Measurements from ENCODE around the gene LBHD1. TPM values are rescaled to one million over a fixed set of nuclear protein-coding genes. Genes with fewer than 3 reads are reported as not detected.
"Not testable (repeated sequence)": the region's sequence is repeated elsewhere in the genome, so short reads cannot be mapped to it uniquely, and the experiment has no call there.

LBHD1 gene
- total RNA-seq, 1 donor from 2014 or later: 2.1 TPM

GRCh38 chr11:62652161-62653006 is 19.7 kb downstream of the LBHD1 start:
- no peak for TF ChIP-seq CTCF (IDR thresholded peaks at IDR 0.05; ENCODE audit: borderline replicate concordance)
- DNase-seq: no peak
- intact Hi-C loops (cut with micrococcal nuclease): no loop called here

GRCh38 chr11:62650283-62650682 is 21.8 kb downstream of the LBHD1 start:
- intact Hi-C loops (cut with micrococcal nuclease): not testable (repeated sequence)

More at GRCh38 chr11:62652161-62653006, 19.7 kb downstream of the LBHD1 start:
- H3K4me3 ChIP-seq: peak overlapping the region; percentile 86
- peak overlapping the region; percentile 92 for H3K27ac ChIP-seq (replicated peaks)
- H3K27me3 ChIP-seq (ENCODE audit: low read depth): no peaks in the 10 kb centered on the region
- H3K4me1 ChIP-seq: peaks cover 24% of the 10 kb centered on the region
- no peaks in the 10 kb centered on the region for H3K9me3 ChIP-seq (replicated peaks)
- peaks cover 25% of the 10 kb centered on the region for H3K36me3 ChIP-seq

GRCh38 chr11:62649486-62649885 is 22.6 kb downstream of the LBHD1 start:
- H3K27ac ChIP-seq (replicated peaks): no peak overlapping the region
- TF ChIP-seq CTCF (IDR thresholded peaks at IDR 0.05; ENCODE audit: borderline replicate concordance): no peak
- no peaks in the 10 kb centered on the region for H3K9me3 ChIP-seq (replicated peaks)
- H3K36me3 ChIP-seq: peaks cover 29% of the 10 kb centered on the region
- intact Hi-C loops (cut with micrococcal nuclease): no loop called here
- no peak for DNase-seq
- H3K27me3 ChIP-seq (ENCODE audit: low read depth): no peaks in the 10 kb centered on the region
- H3K4me1 ChIP-seq: peaks cover 51% of the 10 kb centered on the region
- no peak overlapping the region for H3K4me3 ChIP-seq

More at GRCh38 chr11:62650283-62650682, 21.8 kb downstream of the LBHD1 start:
- peaks cover 27% of the 10 kb centered on the region for H3K36me3 ChIP-seq
- not testable (repeated sequence) for DNase-seq; H3K9me3 ChIP-seq (replicated peaks); H3K4me3 ChIP-seq; H3K27me3 ChIP-seq (ENCODE audit: low read depth); H3K27ac ChIP-seq (replicated peaks)
- peaks cover 43% of the 10 kb centered on the region for H3K4me1 ChIP-seq

- intact Hi-C loops (cut with micrococcal nuclease): no loop called here
- Histone ChIP-seq H3K36me3 (peaks cover 34% of the 10 kb centered on the region), H3K9me3 (replicated peaks) (no peaks in the 10 kb centered on the region), H3K4me1 (peaks cover 56% of the 10 kb centered on the region), H3K4me3 (no peak overlapping the region), H3K27me3 (ENCODE audit: low read depth) (no peaks in the 10 kb centered on the region), H3K27ac (replicated peaks) (no peak overlapping the region)
- no peak for TF ChIP-seq CTCF (IDR thresholded peaks at IDR 0.05; ENCODE audit: borderline replicate concordance)
- DNase-seq: no peak
Observed at GRCh38 chr11:62648967-62649364, 23.1 kb downstream of the LBHD1 start.

GRCh38 chr11:62648185-62648966 is 23.7 kb downstream of the LBHD1 start:
- TF ChIP-seq CTCF (IDR thresholded peaks at IDR 0.05; ENCODE audit: borderline replicate concordance): no peak
- intact Hi-C loops (cut with micrococcal nuclease): no loop called here
- no peak overlapping the region for H3K4me3 ChIP-seq
- H3K27me3 ChIP-seq (ENCODE audit: low read depth): no peaks in the 10 kb centered on the region
- peaks cover 40% of the 10 kb centered on the region for H3K36me3 ChIP-seq
- no peak overlapping the region for H3K27ac ChIP-seq (replicated peaks)
- H3K4me1 ChIP-seq: peaks cover 60% of the 10 kb centered on the region
- no peak for DNase-seq
- no peaks in the 10 kb centered on the region for H3K9me3 ChIP-seq (replicated peaks)
